AG09319 (cell line): ENCODE results near the gene GALC.

ENCODE experiments used
- DNase-seq: peaks from one replicate; pipeline ENCODE4 v3.0.0-alpha.2; 2010; ENCODE audit warnings: low read depth; ENCODE audit errors: extremely low read depth
- CTCF ChIP-seq: IDR thresholded peaks from 2 replicates; pipeline ENCODE4 v1.5.1; 2011; ENCODE audit warnings: low read depth, mild to moderate bottlenecking, inconsistent platforms, low read length, moderate library complexity

Gene GALC

DNA sequence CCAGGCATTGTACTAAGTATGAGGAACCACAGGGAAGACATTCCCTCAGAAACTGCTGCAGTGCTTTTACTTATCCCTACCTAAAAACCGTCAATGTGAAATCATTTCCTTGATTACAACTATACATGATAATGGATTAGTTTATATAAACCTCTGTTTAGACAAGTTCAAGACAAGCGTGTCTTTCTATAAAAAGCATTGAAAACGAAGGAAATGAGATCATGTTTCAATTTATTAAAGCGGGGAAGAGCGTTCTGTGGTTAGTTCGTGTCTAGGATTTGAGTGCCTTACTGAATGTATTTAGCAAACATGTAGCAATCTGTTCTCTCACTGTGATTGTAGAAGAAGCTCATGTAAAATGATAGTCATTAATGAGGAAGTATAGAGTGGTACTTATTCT lies 37.5 kb downstream of the GALC start:
- DNase-seq, result no peak
- TF ChIP-seq CTCF, result no peak

DNA sequence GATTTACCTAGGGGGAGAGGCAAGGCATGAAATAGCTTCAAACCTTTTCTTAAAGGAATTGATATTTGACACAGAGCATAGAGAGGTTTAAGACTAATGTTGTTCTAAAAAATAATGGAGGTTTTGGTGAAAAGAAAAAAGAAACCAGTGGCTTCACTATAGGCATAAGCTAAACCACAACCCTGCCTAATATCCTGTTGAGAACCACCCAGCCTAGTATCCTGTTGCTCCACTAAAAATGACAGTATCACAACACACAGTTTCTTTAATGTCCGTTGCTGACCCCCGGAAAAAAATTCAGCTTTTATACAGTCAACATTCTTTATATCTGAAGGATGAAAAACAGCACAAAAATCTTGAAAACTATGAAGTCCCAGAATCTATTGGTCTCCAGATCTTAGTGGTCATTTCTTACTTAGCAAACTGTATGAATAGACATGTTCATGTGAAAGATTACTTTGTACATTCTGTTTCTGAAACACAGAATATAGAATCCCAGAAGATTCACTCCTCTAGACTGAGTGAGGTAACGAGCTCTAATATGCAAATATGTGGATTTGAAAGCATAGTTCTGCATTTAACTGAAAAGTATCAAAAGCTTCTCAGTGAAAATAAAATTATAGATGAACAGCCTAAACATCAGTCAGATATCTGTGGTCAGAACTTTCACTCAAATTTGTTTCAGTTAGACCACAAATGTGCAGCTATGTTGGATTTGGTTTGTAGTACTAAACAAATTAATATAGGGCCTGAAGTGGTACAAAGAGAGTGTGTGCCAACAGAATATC lies 40.5 kb downstream of the GALC start:
- no peak for TF ChIP-seq CTCF
- no peak for DNase-seq

GRCh38 chr14:87944987-87945604 lies 47.9 kb downstream of the GALC start:
- DNase-seq, result peak; percentile 34
- peak; percentile 51 for TF ChIP-seq CTCF

GRCh38 chr14:87940894-87941293 lies 52.1 kb downstream of the GALC start:
- no peak for TF ChIP-seq CTCF
- DNase-seq, result no peak

DNA sequence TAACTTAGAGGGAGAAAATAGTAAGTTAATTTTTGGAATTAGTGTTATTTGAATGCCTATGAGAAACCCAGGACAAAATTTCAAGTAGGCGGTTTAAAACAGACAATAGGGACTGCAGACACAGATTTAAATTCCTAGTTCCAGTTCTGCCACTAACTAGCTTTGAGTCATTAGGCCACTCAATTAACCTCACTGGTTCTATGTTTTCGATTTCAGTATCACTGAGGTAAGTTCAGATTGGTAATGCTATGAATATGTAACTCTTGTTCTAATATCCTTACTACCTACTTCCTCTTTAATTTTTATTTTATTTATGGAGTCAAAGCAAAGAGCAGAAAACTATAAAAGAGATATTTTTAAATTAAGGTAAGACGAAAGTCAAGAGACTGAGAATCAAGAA lies 52.6 kb downstream of the GALC start:
- no peak for DNase-seq

DNA sequence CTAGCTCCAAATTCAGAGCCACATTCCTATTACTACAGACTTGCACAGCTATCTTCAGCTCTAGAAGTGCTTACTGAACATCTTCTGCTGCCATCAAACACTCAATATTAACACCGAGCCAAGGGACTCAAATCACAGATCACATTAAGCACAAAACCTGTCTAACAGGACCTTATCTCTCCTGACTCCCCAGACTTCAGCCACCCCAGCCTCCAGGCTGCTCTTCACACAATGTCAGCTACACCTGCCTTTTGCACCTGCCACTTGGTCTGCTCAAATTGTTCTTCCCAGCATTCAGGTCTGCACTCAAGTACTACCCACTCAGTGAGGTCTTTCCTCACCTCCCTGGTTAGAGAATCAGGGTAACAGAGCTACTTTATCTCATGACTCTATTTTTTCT lies 57.1 kb downstream of the GALC start:
- no peak for TF ChIP-seq CTCF
- DNase-seq, result no peak

More for the DNA sequence above, 52.6 kb downstream of the GALC start:
- TF ChIP-seq CTCF, result no peak

DNA sequence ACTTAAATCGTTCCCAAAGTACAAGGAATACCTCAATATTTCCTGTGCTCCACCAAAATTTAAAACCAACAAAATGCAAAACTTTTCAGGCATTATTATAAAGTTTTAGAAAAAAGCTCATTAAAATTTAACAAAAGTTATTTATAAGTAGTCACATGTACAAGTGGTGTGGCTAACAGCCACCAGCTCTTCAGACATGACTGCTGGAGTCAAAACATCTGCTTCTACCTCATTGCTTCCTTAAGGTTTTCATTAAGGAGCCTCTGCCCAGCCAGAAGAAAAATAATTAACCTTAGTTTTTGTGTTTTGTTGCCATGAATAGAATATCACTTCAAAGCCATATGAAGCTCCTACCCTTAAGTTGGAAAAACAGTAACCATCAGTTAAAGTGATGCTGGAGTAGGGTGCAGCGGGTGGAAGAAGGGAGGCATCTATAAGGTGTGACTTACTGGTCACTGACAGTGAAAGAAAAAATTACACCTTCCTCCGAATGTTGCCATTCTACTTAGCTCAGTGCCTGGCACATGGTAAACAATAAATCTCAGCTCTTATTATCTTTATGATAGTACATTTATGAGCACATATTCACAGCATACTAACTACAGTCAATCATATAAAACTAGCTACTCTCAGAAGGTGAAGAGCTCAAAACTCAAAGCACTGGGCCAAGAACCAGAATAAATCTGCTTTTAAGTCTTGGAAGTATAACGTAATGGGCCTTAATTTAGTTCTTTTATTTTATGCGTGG lies 57.7 kb downstream of the GALC start:
- no peak for TF ChIP-seq CTCF
- DNase-seq, result no peak
